Pancreas (tissue), 10 donors: ENCODE measurements around the gene DCAF17. TPM values are rescaled to one million over a fixed set of nuclear protein-coding genes. Genes with fewer than 3 reads are reported as not detected.

Experiments used
- ATAC-seq, 4 donors: fragments of 200-7000 bp; cut with Tn5 transposase; one replicate each; pipeline versions ENCODE4 v1.8.0 to v1.9.1; 2020; ENCODE audit warnings: mild to moderate bottlenecking in 4 of 4, moderate library complexity in 4 of 4
- DNase-seq, 6 donors: peaks; one replicate each; pipeline ENCODE4 v3.0.0-alpha.2; 2020
- FAIRE-seq: peaks from 2 replicates; lab custom pipeline; 2012; peaks lifted over from hg19 to GRCh38; lab: Jason Lieb, UNC
- H3K27ac ChIP-seq, 4 donors: fragments of 200-600 bp; sonication (generic); 1 replicate in 3 of 4; 2 replicates in 1 of 4; pipeline versions ENCODE4 v1.5.0 to v1.8.0; 2020
- H3K27me3 ChIP-seq, 4 donors: fragments of 200-600 bp; one replicate each; pipeline ENCODE4 v1.8.0; 2021
- H3K36me3 ChIP-seq, 3 donors: fragments of 200-600 bp; sonication (generic) in 1 of 3; one replicate each; pipeline versions ENCODE4 v1.5.0 to v1.8.0; 2020 to 2021
- H3K4me1 ChIP-seq, 3 donors: fragments of 200-600 bp; one replicate each; pipeline ENCODE4 v1.8.0; 2021
- H3K4me3 ChIP-seq, 4 donors: fragments of 200-600 bp; sonication (generic) in 2 of 4; one replicate each; pipeline versions ENCODE4 v1.5.0 to v1.8.0; 2020 to 2021
- H3K9me3 ChIP-seq, 4 donors: fragments of 200-600 bp; one replicate each; pipeline ENCODE4 v1.8.0; 2021
- WGBS, 2 donors: extraction: QIAGEN DNeasy Blood & Tissue Kit; methylation state at CpG; one replicate each; pipeline ENCODE4 v1.1.7; 2013; 5-methylcytosine and 5-hydroxymethylcytosine counted together
- intact Hi-C, 3 donors: fragments of 100-400 bp; cut with DNase I; formaldehyde crosslinking; loops; one replicate each; pipeline versions ENCODE4 v1.11.1 to v1.14.2; 2022
- polyA plus RNA-seq, 2 donors: library from polyadenylated mRNA; stranded (reverse); fragments of 200-250 nt; gene quantifications; one replicate each; pipeline ENCODE4 v1.2.3, GENCODE V29; 2013
- total RNA-seq, 6 donors: library from RNA; stranded (reverse); fragmentation: NEBNext Ultra II Directional in 4 of 6; extraction: Animal tissue kit (Norgen Biotek cat#: 25700) in 4 of 6; gene quantifications; one replicate each; pipeline versions ENCODE4 v1.2.1 to v1.2.4, GENCODE V29; 2021 to 2023
- TF ChIP-seq, protein P1 (sequence below), 4 donors: fragments of 200-600 bp; sonication (generic) in 3 of 4; IDR thresholded peaks; one replicate each; pipeline versions ENCODE4 v1.5.0 to v1.8.0; 2021; ENCODE audit warnings: antibody characterized with exemption in 4 of 4
- donor health status: healthy with polysubstance abuse.
- donor health status: DM: no; HTN: no; CAD: no; lungs with moderate emphysema.
- donor health status: DM: no; HTN: no; CAD: no.
- donor health status: control.
- donor health status: control.
- donor health status: Bipolar disorder and iron deficiency.
- donor health status: DM: yes; HTN: yes; CAD: no.
- donor health status: DM: no; HTN: no; CAD: no.
- donor health status: DM: no; HTN: no; CAD: no.
- donor health status: DM: yes; HTN: yes; CAD: no.

The DCAF17 gene
- total and polyA plus RNA-seq, 8 donors = 2.9 to 10.4 (median 5.8) TPM

DNA sequence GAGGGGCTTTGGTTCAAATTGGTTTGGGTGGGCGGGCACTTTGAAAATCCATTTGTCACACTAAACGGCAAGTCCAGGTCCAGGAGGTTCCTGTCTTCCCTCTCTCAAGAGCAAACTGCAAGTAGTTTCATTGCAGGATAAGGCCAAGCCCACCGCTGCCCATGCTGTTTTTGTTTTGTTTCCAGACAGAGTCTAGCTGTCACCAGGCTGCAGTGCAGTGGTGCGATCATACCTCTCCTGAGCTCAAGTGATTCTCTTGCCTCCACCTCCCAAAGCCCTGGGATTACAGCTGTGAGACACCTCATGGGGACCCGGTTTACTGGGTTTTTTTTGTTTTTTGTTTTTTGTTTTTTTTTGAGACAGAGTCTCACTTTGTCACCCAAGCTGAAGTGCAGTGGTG, 86.4 kb downstream of the DCAF17 start:
- intact Hi-C loops = no loop called here
- no peak for FAIRE-seq
- DNase-seq = no peak
- WGBS, 2 donors = 77 to 90% methylated on average over 5 of the region's 5 CpGs
- no peaks in the 10 kb centered on the region for H3K36me3 ChIP-seq
- no peaks in the 10 kb centered on the region for H3K27me3 ChIP-seq
- no peaks in the 10 kb centered on the region for H3K4me1 ChIP-seq
- H3K27ac ChIP-seq = no peak overlapping the region
- H3K9me3 ChIP-seq = no peaks in the 10 kb centered on the region
- no peak overlapping the region for H3K4me3 ChIP-seq
- TF ChIP-seq, protein P1, sequence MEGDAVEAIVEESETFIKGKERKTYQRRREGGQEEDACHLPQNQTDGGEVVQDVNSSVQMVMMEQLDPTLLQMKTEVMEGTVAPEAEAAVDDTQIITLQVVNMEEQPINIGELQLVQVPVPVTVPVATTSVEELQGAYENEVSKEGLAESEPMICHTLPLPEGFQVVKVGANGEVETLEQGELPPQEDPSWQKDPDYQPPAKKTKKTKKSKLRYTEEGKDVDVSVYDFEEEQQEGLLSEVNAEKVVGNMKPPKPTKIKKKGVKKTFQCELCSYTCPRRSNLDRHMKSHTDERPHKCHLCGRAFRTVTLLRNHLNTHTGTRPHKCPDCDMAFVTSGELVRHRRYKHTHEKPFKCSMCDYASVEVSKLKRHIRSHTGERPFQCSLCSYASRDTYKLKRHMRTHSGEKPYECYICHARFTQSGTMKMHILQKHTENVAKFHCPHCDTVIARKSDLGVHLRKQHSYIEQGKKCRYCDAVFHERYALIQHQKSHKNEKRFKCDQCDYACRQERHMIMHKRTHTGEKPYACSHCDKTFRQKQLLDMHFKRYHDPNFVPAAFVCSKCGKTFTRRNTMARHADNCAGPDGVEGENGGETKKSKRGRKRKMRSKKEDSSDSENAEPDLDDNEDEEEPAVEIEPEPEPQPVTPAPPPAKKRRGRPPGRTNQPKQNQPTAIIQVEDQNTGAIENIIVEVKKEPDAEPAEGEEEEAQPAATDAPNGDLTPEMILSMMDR (IDR thresholded peaks at IDR 0.05) = no peak
- ATAC-seq = no peak

DNA sequence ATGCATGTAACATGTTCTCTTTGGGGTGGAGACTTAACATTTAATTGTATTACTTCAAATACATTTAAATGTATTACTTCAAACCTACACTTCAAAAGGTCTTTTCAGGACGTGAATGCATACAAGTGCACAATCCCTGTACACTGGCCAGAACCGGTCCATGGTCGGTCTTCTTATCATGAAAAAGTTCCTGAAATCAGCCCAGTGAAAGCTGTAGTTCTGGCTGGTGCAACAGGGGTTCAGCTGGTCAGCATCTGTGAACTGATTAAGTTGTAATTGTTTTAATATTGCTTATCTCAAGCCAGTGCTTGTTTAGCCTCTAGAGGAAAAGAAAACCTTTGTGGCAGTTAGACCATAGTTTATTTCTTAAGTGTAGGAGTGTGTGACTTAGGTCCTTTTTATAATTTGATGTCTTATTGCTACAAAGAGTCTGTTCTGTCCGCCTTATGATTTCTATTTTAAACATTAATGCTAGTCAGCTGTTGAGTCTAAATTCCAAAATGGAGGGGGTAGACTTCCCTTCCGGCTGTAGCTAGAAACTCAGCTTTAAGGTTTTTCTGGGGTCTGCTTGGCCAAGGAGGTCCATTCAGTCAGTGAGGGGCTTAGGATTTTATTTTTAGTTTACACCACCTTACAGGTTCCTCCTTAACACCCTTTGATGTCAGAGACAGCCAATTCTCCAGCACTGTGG, 87.5 kb downstream of the DCAF17 start:
- TF ChIP-seq, protein P1 (IDR thresholded peaks at IDR 0.05) = no peak
- FAIRE-seq = no peak
- no peaks in the 10 kb centered on the region for H3K36me3 ChIP-seq
- 49 to 59% methylated on average over 5 of the region's 5 CpGs for WGBS, 2 donors
- DNase-seq = no peak
- peak overlapping the region in 1 of 4 donors; percentile 39 for H3K4me3 ChIP-seq
- H3K9me3 ChIP-seq = no peaks in the 10 kb centered on the region
- no peak for ATAC-seq
- intact Hi-C loops = no loop called here
- peak overlapping the region in 2 of 4 donors; percentile 2 to 65 for H3K27ac ChIP-seq
- no peaks in the 10 kb centered on the region for H3K27me3 ChIP-seq
- H3K4me1 ChIP-seq = no peaks in the 10 kb centered on the region

DNA sequence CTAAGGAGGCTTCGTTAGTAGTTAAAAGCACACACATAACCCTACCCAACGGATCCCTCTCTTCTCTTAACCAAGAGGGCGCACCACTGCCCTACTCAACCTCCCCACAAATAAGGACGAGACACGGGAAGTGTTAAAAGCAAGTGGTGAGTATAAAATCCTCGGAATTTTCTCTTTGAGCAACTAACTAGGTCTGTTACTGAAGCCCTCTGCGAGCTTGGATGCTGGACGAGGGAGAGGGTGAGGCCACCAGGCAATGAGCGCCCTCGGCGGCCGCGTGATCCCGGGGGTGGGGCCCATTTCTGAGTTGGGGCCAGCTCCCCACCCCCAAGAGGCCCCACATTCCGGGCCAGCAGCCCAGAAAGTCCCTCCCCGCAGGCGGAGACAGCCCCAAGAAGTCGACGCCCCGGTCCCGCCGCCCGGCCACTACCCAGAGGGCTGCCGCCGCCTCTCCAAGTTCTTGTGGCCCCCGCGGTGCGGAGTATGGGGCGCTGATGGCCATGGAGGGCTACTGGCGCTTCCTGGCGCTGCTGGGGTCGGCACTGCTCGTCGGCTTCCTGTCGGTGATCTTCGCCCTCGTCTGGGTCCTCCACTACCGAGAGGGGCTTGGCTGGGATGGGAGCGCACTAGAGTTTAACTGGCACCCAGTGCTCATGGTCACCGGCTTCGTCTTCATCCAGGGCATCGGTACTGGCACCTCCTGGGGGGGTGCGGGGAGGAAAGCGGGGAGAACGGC, 88.2 kb downstream of the DCAF17 start, which contains the start of gene CYBRD1:
CYBRD1 (plus strand) TSS at position 423 of the 736 bp plus-strand sequence; CDS start at position 495, 72 bp downstream.
- FAIRE-seq (no peak), DNase-seq (peak; percentile 9 to 80 (median 56)), ATAC-seq (peak; percentile 62 to 72 (median 68))
- no peaks in the 10 kb centered on the region for H3K27me3 ChIP-seq
- H3K4me1 ChIP-seq = no peaks in the 10 kb centered on the region
- peak within 1 kb of the TSS; percentile 25 to 53 (median 32) for H3K4me3 ChIP-seq
- no peaks in the 10 kb centered on the region for H3K36me3 ChIP-seq
- H3K9me3 ChIP-seq = no peaks in the 10 kb centered on the region
- TF ChIP-seq, protein P1 (IDR thresholded peaks at IDR 0.05) = no peak
- intact Hi-C loops = no loop called here
- H3K27ac ChIP-seq = peak within 1 kb of the TSS in 3 of 4 donors; percentile 7 to 65 (median 55)
- WGBS, 2 donors = 3 to 4% methylated on average over 45 of the region's 45 CpGs

DNA sequence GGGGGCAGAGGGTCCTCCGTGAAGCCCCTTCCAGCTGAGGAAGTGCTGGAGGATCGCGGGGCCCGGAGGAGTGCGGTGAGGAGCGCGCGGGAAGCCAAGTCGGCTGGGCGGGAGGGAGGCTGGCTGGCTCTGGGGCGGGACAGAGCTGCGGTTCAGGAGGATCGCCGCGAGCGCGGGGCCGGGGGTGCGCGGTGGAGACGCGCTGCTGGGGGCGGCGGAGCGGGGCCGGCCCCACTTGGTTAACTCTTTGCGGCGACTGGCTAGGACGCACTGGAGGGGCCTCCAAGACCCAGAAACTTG, 88.7 kb downstream of the DCAF17 start:
- Histone ChIP-seq H3K4me3 (peak overlapping the region; percentile 25 to 53 (median 32)), H3K36me3 (no peaks in the 10 kb centered on the region), H3K27ac (peak overlapping the region in 3 of 4 donors; percentile 7 to 65 (median 55)), H3K4me1 (no peaks in the 10 kb centered on the region), H3K9me3 (no peaks in the 10 kb centered on the region), H3K27me3 (no peaks in the 10 kb centered on the region)
- TF ChIP-seq, protein P1 (IDR thresholded peaks at IDR 0.05) = no peak
- 0 to 1% methylated on average over 18 to 29 of the region's 29 CpGs for WGBS, 2 donors
- FAIRE-seq (no peak), ATAC-seq (peak; percentile 46 to 56 (median 50)), DNase-seq (peak in 3 of 6 donors; percentile 16 to 72 (median 63))
- intact Hi-C loops = no loop called here
